Neural cell (in vitro differentiated cells): ENCODE results near the gene RELN.

ENCODE experiments used
- CTCF ChIP-seq: fragments of 450-650 bp; IDR thresholded peaks from 2 replicates; pipeline ENCODE4 v1.5.1; 2014; ENCODE audit warnings: antibody characterized with exemption, mild to moderate bottlenecking, moderate library complexity; ENCODE audit not compliant: poor library complexity, severe bottlenecking
- EP300 ChIP-seq: fragments of 450-650 bp; conservative IDR thresholded peaks from 2 replicates; pipeline ENCODE4 v1.6.1; 2014; ENCODE audit warnings: antibody characterized with exemption, mild to moderate bottlenecking, moderate library complexity; ENCODE audit not compliant: poor library complexity, severe bottlenecking
- POLR2AphosphoS5 ChIP-seq: IDR thresholded peaks from 2 replicates; pipeline ENCODE4 v1.6.1; 2012

- TF ChIP-seq CTCF (peak; percentile 59), POLR2AphosphoS5 (peak; percentile 52), EP300 (peak; percentile 49)
Measured at GRCh38 chr7:103934508-103934907, 55.0 kb downstream of the RELN start.
